CD4-positive, CD25-positive, alpha-beta regulatory T cell (primary cell): ENCODE data around the gene CMTR1. TPM values are rescaled to one million over a fixed set of nuclear protein-coding genes. Genes with fewer than 3 reads are reported as not detected.

Source experiments
- ATAC-seq, 2 donors: fragments of 150-1000 bp; cut with Tn5 transposase; one replicate each; pipeline ENCODE4 v1.10.0; 2021; ENCODE audit warnings: low read depth in 2 of 2, moderate number of reproducible peaks in 2 of 2, moderate library complexity in 1 of 2
- DNase-seq, 3 donors: peaks; one replicate each; pipeline versions ENCODE4 v3.0.0 to v3.0.0-alpha.2; 2012 to 2022; ENCODE audit warnings: mixed read lengths in 1 of 3
- H3K27ac ChIP-seq: one replicate; pipeline ENCODE4 v1.7.0; 2013; ENCODE audit warnings: mild to moderate bottlenecking, low read length; ENCODE audit not compliant: insufficient read depth, poor library complexity, severe bottlenecking
- H3K27me3 ChIP-seq: one replicate; pipeline ENCODE4 v1.7.0; 2013; ENCODE audit warnings: low read length; ENCODE audit not compliant: control insufficient read depth, insufficient read depth
- H3K36me3 ChIP-seq: one replicate; pipeline ENCODE4 v1.7.0; 2013; ENCODE audit warnings: mild to moderate bottlenecking, low read length, moderate library complexity; ENCODE audit not compliant: control insufficient read depth, insufficient read depth
- H3K4me1 ChIP-seq: 2 replicates; pipeline ENCODE4 v1.7.0; 2013; ENCODE audit warnings: mild to moderate bottlenecking, low read length; ENCODE audit not compliant: insufficient read depth, control insufficient read depth, poor library complexity, severe bottlenecking
- H3K4me3 ChIP-seq: one replicate; pipeline ENCODE4 v1.7.0; 2013; ENCODE audit warnings: low read depth, mild to moderate bottlenecking, low read length, moderate library complexity
- H3K9me3 ChIP-seq, 2 experiments: 1 replicate in 1 of 2; 2 replicates in 1 of 2; pipeline ENCODE4 v1.7.0; 2013; ENCODE audit warnings: low read length in 2 of 2, mild to moderate bottlenecking in 1 of 2, moderate library complexity in 1 of 2; ENCODE audit not compliant: control insufficient read depth in 2 of 2
- H3K27ac Mint-ChIP-seq, 3 donors: one replicate each; pipeline ENCODE4 v1.8.0; 2020 to 2022; ENCODE audit warnings: mild to moderate bottlenecking in 3 of 3, mixed read lengths in 3 of 3, moderate library complexity in 2 of 3
- H3K27me3 Mint-ChIP-seq: one replicate; pipeline ENCODE4 v1.8.0; 2022; ENCODE audit warnings: mild to moderate bottlenecking, mixed read lengths
- H3K36me3 Mint-ChIP-seq: one replicate; pipeline ENCODE4 v1.8.0; 2020; ENCODE audit warnings: mixed read lengths
- H3K4me1 Mint-ChIP-seq, 4 donors: one replicate each; pipeline ENCODE4 v1.8.0; 2020 to 2022; ENCODE audit warnings: mixed read lengths in 4 of 4, mild to moderate bottlenecking in 1 of 4
- H3K4me3 Mint-ChIP-seq, 4 donors: one replicate each; pipeline ENCODE4 v1.8.0; 2020 to 2022; ENCODE audit warnings: mild to moderate bottlenecking in 4 of 4, mixed read lengths in 4 of 4, moderate library complexity in 3 of 4
- H3K9me3 Mint-ChIP-seq, 7 donors: one replicate each; pipeline ENCODE4 v1.8.0; 2020 to 2022; ENCODE audit warnings: mixed read lengths in 7 of 7, mild to moderate bottlenecking in 3 of 7, moderate library complexity in 2 of 7
- polyA plus RNA-seq, 4 donors: library from polyadenylated mRNA; unstranded; fragments of 300-500 nt; fragmentation: Illumina TruSeq; gene quantifications; one replicate each; pipeline ENCODE4 v1.2.3, GENCODE V29; 2021
- total RNA-seq: library from RNA; stranded (reverse); gene quantifications from one replicate; pipeline ENCODE4 v1.2.3, GENCODE V29; 2022

Gene CMTR1
- total and polyA plus RNA-seq, 5 donors from 2014 or later: 27.8 to 91.2 (median 29.4) TPM

DNA sequence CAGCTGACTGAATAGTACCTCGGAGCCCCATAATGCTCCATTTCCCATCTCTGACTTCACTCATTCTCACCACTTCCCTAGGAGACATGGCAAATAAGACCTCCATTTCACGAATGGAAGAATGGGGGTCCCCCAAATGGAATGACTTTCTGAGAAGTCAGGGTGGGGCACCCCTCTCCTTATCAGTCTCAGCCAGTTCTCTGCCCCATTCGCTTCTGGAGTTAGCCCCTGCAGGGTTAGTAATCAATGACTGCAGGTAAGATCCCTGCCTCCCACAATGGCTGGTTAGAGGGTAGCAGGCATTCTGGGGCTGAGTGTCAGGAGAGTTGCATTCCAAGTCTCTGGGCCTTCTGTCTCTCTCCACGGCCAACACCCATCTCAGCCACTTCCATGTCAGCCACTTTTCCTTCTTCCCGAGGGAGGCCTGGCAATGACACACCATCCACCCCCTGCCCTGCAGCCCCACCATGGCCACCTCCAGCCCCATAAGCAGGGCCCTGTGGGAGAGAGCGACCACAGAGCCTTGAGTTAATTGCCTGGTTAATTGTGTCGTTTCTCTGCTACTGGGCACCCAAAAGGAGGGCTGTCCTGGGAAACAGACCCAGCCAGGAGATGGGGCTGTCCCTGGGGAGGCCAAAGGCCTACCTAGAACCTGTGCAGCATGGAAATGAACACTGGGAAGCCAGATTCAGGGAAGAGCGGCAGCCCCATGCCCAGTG is 53.3 kb downstream of the CMTR1 start:
- no peak overlapping the region for H3K4me3 ChIP-seq
- no peaks in the 10 kb centered on the region for H3K9me3 ChIP-seq
- Mint-ChIP-seq H3K36me3 (peaks cover 9% of the 10 kb centered on the region), H3K4me3 (no peak overlapping the region), H3K4me1 (peaks cover 19 to 58% (median 39%) of the 10 kb centered on the region in 4 donors), H3K27me3 (no peaks in the 10 kb centered on the region), H3K9me3 (no peaks in the 10 kb centered on the region), H3K27ac (peak overlapping the region in 2 of 3 donors; percentile 15 to 68)
- H3K27me3 ChIP-seq: no peaks in the 10 kb centered on the region
- H3K27ac ChIP-seq: no peak overlapping the region
- H3K4me1 ChIP-seq: peaks cover 38% of the 10 kb centered on the region
- DNase-seq: no peak
- ATAC-seq: no peak
- H3K36me3 ChIP-seq: peaks cover 31% of the 10 kb centered on the region

DNA sequence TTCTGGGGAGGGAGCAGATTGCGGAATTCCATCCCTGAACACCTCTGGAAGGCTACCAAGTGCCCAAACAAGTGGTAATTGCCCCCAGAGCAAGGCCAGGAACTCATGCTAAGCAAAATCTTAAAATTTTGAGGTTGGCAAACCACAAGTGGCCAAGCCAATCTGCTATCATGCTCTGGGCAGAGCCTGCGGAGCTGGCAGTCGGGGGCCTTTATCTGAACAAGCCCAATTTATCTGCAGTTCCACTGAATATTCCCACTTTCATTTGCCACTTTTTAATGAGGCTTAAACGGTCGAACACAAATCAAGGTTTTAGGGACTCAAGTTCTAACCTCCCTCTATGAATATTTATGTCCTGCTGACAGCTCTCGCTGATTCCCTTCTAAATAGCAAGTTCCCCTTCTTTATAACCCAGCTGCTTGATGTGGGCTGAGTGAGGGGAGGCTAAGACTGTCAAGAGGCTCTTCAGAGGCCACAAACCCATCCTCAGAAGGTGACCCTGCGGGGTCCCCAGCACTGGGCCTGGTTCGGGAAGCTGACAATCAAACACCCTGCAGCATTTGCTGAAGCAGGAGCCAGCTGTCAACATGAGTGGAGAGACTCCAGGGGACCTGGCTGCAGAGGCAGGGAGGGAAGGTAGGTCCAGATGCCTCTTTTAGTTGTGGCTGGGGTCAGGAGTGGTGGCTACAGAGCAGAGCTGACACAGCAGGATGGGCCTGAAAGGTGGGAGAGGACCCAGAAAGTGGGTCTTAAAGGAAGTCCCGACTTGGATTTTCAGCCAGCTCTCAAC is 54.8 kb downstream of the CMTR1 start:
- Histone ChIP-seq H3K27me3 (no peaks in the 10 kb centered on the region), H3K27ac (peak overlapping the region; percentile 48), H3K36me3 (peaks cover 16% of the 10 kb centered on the region), H3K4me3 (no peak overlapping the region), H3K4me1 (peaks cover 53% of the 10 kb centered on the region), H3K9me3 (no peaks in the 10 kb centered on the region)
- Mint-ChIP-seq H3K4me3 (peak overlapping the region in 2 of 4 donors; percentile 76 to 79), H3K36me3 (peaks cover 3% of the 10 kb centered on the region), H3K27me3 (no peaks in the 10 kb centered on the region), H3K9me3 (no peaks in the 10 kb centered on the region), H3K4me1 (peaks cover 24 to 73% (median 52%) of the 10 kb centered on the region in 4 donors), H3K27ac (peak overlapping the region; percentile 92 to 100 (median 98))
- ATAC-seq (no peak), DNase-seq (no peak)

DNA sequence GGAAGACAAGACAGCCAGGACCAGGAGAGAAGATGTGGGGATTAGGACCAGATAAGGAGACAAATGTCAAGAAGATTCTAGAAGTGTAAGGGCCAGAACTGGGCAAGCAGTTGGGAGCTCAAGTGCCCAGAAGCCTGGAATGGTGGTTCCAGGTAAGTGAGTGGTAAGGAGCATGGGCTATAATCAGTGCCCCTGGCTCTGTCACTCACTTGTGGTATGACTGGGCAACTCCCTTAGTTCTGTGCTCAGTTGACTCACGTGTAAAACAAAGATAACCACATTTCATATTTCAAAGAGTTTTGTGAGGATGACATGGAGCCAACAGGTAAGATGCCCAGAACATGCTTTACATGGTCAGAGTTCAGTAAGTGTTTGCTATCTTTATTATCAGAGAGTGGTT is 55.5 kb downstream of the CMTR1 start:
- DNase-seq (peak in 1 of 3 donors; percentile 32), ATAC-seq (peak in 1 of 2 donors; percentile 50)
- Mint-ChIP-seq H3K9me3 (no peaks in the 10 kb centered on the region), H3K27ac (peak overlapping the region; percentile 92 to 100 (median 98)), H3K36me3 (peaks cover 4% of the 10 kb centered on the region), H3K27me3 (no peaks in the 10 kb centered on the region), H3K4me1 (peaks cover 30 to 80% (median 55%) of the 10 kb centered on the region in 4 donors), H3K4me3 (peak overlapping the region; percentile 11 to 79 (median 58))
- Histone ChIP-seq H3K9me3 (no peaks in the 10 kb centered on the region), H3K27ac (peak overlapping the region; percentile 48), H3K4me3 (no peak overlapping the region), H3K36me3 (peaks cover 9% of the 10 kb centered on the region), H3K27me3 (no peaks in the 10 kb centered on the region), H3K4me1 (peaks cover 58% of the 10 kb centered on the region)

DNA sequence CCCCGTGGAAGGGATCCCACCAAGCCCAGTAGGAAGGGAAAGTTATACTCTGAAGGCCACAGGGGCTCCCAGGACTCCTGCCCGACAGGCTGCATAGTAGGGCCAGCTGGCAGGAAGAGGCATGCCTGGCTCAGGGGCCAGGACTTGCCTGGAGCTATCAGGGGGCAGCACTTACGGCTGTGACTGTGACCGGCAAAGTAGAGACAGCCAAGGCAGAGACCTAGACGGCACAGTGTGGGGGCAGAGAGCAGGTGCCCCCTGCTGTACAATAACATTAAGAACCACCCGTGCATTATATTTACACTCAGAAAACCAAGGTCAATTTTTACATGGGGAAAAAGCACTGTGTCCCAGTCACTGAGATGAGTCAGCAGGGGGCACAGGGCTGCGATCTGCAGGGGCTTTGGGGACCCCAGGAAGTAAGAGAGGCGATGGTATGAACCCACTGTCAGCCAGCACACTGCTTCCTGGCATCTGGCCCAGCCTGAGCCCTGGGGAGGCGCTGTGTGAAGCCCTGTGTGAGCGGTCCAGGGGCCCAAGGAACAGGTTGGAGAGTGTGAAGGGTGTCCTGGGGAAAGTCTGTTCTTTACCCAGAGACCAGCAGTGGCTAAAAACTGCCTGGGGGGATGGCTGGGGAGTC is 56.8 kb downstream of the CMTR1 start:
- no peaks in the 10 kb centered on the region for H3K9me3 Mint-ChIP-seq
- H3K36me3 ChIP-seq: peaks cover 3% of the 10 kb centered on the region
- peaks cover 66% of the 10 kb centered on the region for H3K4me1 ChIP-seq
- peaks cover 30 to 87% (median 60%) of the 10 kb centered on the region in 4 donors for H3K4me1 Mint-ChIP-seq
- peak; percentile 52 to 70 for ATAC-seq
- peak overlapping the region; percentile 81 for H3K27ac ChIP-seq
- H3K27me3 ChIP-seq: no peaks in the 10 kb centered on the region
- H3K27me3 Mint-ChIP-seq: no peaks in the 10 kb centered on the region
- H3K4me3 Mint-ChIP-seq: peak overlapping the region; percentile 63 to 95 (median 82)
- peaks cover 12% of the 10 kb centered on the region for H3K36me3 Mint-ChIP-seq
- peak overlapping the region; percentile 98 to 100 (median 99) for H3K27ac Mint-ChIP-seq
- H3K4me3 ChIP-seq: peak overlapping the region; percentile 43
- H3K9me3 ChIP-seq: no peaks in the 10 kb centered on the region
- DNase-seq: peak; percentile 33 to 46 (median 34)

DNA sequence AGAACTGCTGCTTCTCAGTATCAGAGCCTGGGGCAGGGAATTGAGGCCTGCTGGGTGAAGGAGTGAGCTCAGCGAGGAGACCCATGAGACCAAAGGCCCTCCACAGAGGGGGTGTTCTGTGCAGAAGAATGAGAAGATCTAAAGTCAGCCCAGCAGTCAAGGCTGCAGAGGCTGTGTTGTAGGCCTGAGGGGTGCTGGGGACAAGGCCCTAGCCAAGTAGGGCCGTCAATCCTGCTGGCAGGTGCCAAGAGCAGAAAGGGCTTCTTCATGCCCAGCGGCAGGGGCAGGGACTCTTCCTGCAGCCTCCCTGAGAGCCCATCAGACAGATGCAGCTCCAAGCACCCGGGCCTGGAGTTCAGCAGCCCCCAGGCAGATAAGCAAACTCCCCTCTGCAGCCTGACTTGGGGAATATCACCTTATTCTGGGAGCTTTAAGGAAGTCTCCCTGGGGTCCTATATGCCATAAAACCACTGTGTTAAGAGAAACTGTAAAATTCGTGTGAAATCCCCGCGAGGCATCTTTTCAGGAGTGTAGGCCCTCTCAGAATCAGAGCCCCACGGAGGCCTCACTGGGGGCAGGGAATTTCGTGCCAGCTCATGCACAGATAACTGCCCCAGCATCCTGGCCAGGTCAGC is 57.6 kb downstream of the CMTR1 start:
- H3K27me3 ChIP-seq: no peaks in the 10 kb centered on the region
- peak overlapping the region; percentile 71 to 95 (median 82) for H3K4me3 Mint-ChIP-seq
- H3K4me1 ChIP-seq: peaks cover 74% of the 10 kb centered on the region
- peaks cover 36 to 93% (median 66%) of the 10 kb centered on the region in 4 donors for H3K4me1 Mint-ChIP-seq
- DNase-seq (peak in 1 of 3 donors; percentile 17), ATAC-seq (no peak)
- H3K27ac Mint-ChIP-seq: peak overlapping the region; percentile 98 to 100 (median 99)
- H3K27me3 Mint-ChIP-seq: no peaks in the 10 kb centered on the region
- H3K9me3 ChIP-seq: no peaks in the 10 kb centered on the region
- H3K4me3 ChIP-seq: peak overlapping the region; percentile 43
- H3K9me3 Mint-ChIP-seq: no peaks in the 10 kb centered on the region
- no peaks in the 10 kb centered on the region for H3K36me3 ChIP-seq
- peaks cover 12% of the 10 kb centered on the region for H3K36me3 Mint-ChIP-seq
- peak overlapping the region; percentile 81 for H3K27ac ChIP-seq

DNA sequence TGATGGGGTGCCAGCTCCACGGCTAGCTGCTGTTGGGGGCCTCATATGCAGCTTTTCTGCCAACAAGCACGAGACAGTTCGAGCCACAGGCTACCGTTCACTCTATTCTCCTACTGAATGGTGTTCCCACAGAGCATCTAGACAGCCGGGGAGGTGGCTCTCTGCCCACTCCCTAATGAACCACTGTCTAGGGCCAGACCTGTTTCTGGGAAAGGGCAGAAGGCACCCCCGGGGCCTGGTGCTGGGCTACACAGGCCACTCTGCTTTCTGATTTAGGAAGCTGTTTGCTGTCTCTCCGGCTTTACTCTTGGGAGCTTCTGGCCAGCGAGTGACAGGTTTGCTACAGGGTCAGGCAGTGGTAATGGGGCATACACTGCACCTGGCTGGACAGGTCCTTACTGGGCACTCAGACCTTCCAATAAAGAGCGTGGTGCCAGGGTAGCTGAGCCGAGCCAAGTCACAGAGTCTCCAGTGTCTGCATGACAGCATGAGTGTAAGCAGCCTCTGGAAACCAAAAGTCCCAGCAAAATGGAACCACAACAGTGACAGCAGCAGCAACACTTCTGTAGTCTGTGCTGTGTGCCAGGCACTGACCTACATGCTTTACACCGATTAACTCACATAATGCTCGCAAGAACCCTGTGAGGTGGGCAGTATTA is 58.3 kb downstream of the CMTR1 start:
- Mint-ChIP-seq H3K4me1 (peaks cover 39 to 93% (median 65%) of the 10 kb centered on the region in 4 donors), H3K4me3 (peak overlapping the region; percentile 71 to 82 (median 80)), H3K36me3 (peaks cover 12% of the 10 kb centered on the region), H3K27me3 (no peaks in the 10 kb centered on the region), H3K9me3 (no peaks in the 10 kb centered on the region), H3K27ac (peak overlapping the region; percentile 98 to 100 (median 99))
- Histone ChIP-seq H3K27ac (peak overlapping the region; percentile 81), H3K4me3 (peak overlapping the region; percentile 56), H3K9me3 (no peaks in the 10 kb centered on the region), H3K36me3 (no peaks in the 10 kb centered on the region), H3K4me1 (peaks cover 76% of the 10 kb centered on the region), H3K27me3 (no peaks in the 10 kb centered on the region)
- DNase-seq (peak in 1 of 3 donors; percentile 13), ATAC-seq (no peak)

DNA sequence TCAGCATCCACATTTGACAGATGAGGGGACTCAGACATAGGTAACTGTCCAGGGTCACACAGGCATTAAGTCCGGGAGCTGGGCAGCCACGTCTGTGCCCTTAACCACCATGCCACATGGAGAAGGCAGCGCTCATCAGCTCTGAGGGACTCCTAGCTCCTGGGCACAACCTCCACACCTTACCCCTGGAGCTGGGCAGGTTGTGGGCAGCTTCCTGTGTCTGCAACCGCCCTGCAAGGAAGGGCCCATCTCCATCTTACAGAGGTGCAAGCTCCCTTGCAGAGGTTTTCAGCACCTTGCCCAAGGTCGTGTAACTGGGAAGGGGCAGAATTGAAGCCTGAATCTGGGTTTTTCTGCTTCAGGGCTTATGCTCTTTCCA is 58.8 kb downstream of the CMTR1 start:
- no peaks in the 10 kb centered on the region for H3K27me3 Mint-ChIP-seq
- H3K27ac Mint-ChIP-seq: peak overlapping the region; percentile 86 to 99 (median 98)
- no peaks in the 10 kb centered on the region for H3K9me3 ChIP-seq
- H3K9me3 Mint-ChIP-seq: no peaks in the 10 kb centered on the region
- H3K27me3 ChIP-seq: no peaks in the 10 kb centered on the region
- peak in 1 of 2 donors; percentile 24 for ATAC-seq
- H3K4me1 Mint-ChIP-seq: peaks cover 40 to 95% (median 69%) of the 10 kb centered on the region in 4 donors
- H3K27ac ChIP-seq: peak overlapping the region; percentile 81
- peak overlapping the region; percentile 71 to 82 (median 80) for H3K4me3 Mint-ChIP-seq
- H3K4me1 ChIP-seq: peaks cover 81% of the 10 kb centered on the region
- H3K4me3 ChIP-seq: peak overlapping the region; percentile 56
- peaks cover 12% of the 10 kb centered on the region for H3K36me3 Mint-ChIP-seq
- no peaks in the 10 kb centered on the region for H3K36me3 ChIP-seq
- DNase-seq: peak in 1 of 3 donors; percentile 38
